Activated CD8-positive, alpha-beta T cell treated with anti-CD3 and anti-CD28 coated beads for 36 hours (primary cell): ENCODE data around the gene CFAP43. TPM values are rescaled to one million over a fixed set of nuclear protein-coding genes. Genes with fewer than 3 reads are reported as not detected.
"Not testable (repeated sequence)": the region's sequence is repeated elsewhere in the genome, so short reads cannot be mapped to it uniquely, and the experiment has no call there.

ENCODE experiments used
- ATAC-seq: fragments of 200-7000 bp; cut with Tn5 transposase; one replicate; pipeline ENCODE4 v1.10.0; 2021; ENCODE audit warnings: mild to moderate bottlenecking, moderate library complexity
- CTCF ChIA-PET: fragments of 350-600 bp; sonication (Branson Sonifier 250); formaldehyde crosslinking; loops from one replicate; lab custom pipeline; 2021; ENCODE audit warnings: antibody characterized with exemption; lab: Charles Lee
- POLR2A ChIA-PET: fragments of 350-600 bp; sonication (Branson Sonifier 250); formaldehyde crosslinking; loops from one replicate; lab custom pipeline; 2021; ENCODE audit warnings: antibody characterized with exemption; lab: Charles Lee
- DNase-seq: peaks from one replicate; pipeline ENCODE4 v3.0.0-alpha.2; 2020
- H3K27ac Mint-ChIP-seq: one replicate; pipeline ENCODE4 v1.8.0; 2021; ENCODE audit warnings: mild to moderate bottlenecking, mixed read lengths
- H3K27me3 Mint-ChIP-seq: one replicate; pipeline ENCODE4 v1.8.0; 2021; ENCODE audit warnings: mixed read lengths
- H3K36me3 Mint-ChIP-seq: one replicate; pipeline ENCODE4 v1.8.0; 2021; ENCODE audit warnings: low read depth, mixed read lengths
- H3K4me1 Mint-ChIP-seq: one replicate; pipeline ENCODE4 v1.8.0; 2021; ENCODE audit warnings: low read depth, mixed read lengths
- H3K4me3 Mint-ChIP-seq: one replicate; pipeline ENCODE4 v1.8.0; 2021; ENCODE audit warnings: mild to moderate bottlenecking, moderate library complexity, mixed read lengths
- H3K9me3 Mint-ChIP-seq: one replicate; pipeline ENCODE4 v1.8.0; 2021; ENCODE audit warnings: mixed read lengths
- intact Hi-C: fragments of 100-400 bp; cut with micrococcal nuclease; formaldehyde crosslinking; loops from one replicate; pipeline ENCODE4 v1.10.0; 2022
- total RNA-seq, 2 experiments: library from RNA; stranded (reverse); gene quantifications; one replicate each; pipeline ENCODE4 v1.2.3, GENCODE V29; 2021
- TF ChIP-seq, protein P1 (sequence below): fragments of 200-600 bp; IDR thresholded peaks from one replicate; pipeline ENCODE4 v1.8.0; 2022; ENCODE audit warnings: antibody characterized with exemption, mild to moderate bottlenecking

The CFAP43 gene
- total RNA-seq, 2 experiments from 2014 or later: 0.16 TPM; not detected in 1

DNA sequence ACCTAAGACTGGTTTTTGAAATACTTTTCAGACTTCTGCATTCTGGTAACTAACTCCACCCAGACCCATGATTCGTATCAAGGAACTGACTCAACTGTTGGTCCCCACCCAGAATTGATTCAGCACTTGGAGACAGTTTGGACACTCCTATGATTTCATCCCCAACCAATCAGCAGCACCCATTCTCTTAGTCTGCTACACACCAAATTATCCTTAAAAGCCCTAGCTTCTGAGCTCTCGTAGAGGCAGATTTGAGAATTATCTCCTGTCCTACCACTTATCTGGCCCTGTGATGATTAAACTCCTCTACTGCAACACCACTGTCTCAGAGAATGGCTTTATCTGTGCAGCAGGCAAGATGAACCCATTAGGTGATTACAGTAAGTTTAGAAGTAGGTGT lies 14.8 kb upstream of the CFAP43 start:
- ATAC-seq: peak; percentile 82
- TF ChIP-seq, protein P1, sequence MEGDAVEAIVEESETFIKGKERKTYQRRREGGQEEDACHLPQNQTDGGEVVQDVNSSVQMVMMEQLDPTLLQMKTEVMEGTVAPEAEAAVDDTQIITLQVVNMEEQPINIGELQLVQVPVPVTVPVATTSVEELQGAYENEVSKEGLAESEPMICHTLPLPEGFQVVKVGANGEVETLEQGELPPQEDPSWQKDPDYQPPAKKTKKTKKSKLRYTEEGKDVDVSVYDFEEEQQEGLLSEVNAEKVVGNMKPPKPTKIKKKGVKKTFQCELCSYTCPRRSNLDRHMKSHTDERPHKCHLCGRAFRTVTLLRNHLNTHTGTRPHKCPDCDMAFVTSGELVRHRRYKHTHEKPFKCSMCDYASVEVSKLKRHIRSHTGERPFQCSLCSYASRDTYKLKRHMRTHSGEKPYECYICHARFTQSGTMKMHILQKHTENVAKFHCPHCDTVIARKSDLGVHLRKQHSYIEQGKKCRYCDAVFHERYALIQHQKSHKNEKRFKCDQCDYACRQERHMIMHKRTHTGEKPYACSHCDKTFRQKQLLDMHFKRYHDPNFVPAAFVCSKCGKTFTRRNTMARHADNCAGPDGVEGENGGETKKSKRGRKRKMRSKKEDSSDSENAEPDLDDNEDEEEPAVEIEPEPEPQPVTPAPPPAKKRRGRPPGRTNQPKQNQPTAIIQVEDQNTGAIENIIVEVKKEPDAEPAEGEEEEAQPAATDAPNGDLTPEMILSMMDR: no peak
- peaks cover 9% of the 10 kb centered on the region for H3K27me3 Mint-ChIP-seq
- no peaks in the 10 kb centered on the region for H3K9me3 Mint-ChIP-seq
- H3K4me3 Mint-ChIP-seq: no peak overlapping the region
- H3K27ac Mint-ChIP-seq: peak overlapping the region; percentile 55
- ChIA-PET POLR2A (interaction anchor here (1.0 kb wide), 1 partner anchor 125 kb away, joined by 3 read pairs; the partner anchor contains the start of gene SFR1), CTCF (interaction anchor here (2.5 kb wide), 1 partner anchor 28 kb away, joined by 14 read pairs; no protein-coding TSS in a partner anchor)
- H3K4me1 Mint-ChIP-seq: peaks cover 14% of the 10 kb centered on the region
- H3K36me3 Mint-ChIP-seq: no peaks in the 10 kb centered on the region
- intact Hi-C loops: no loop called here
- DNase-seq: peak; percentile 22

DNA sequence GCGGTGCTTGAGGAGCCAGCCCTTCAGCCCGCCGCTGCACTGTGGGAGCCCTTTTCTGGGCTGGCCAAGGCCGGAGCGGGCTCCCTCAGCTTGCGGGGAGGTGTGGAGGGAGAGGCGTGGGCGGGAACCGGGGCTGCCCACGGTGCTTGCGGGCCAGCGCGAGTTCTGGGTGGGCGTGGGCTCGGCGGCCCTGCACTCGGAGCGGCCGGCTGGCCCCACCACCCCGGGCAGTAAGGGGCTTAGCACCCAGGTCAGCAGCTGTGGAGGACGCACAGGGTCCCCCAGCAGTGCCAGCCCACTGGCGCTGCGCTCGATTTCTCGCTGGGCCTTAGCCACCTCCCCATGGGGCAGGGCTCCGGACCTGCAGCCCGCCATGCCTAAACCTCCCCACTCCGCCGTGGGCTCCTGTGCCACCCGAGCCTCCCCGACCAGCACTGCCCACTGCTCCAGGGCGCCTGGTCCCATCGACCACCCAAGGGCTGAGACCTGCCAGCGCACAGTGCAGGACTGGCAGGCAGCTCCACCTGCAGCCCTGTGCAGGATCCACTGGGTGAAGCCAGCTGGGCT lies 13.0 kb upstream of the CFAP43 start:
- DNase-seq (no peak), ATAC-seq (no peak)
- Mint-ChIP-seq H3K27ac (no peak overlapping the region), H3K27me3 (peaks cover 12% of the 10 kb centered on the region), H3K4me3 (no peak overlapping the region), H3K4me1 (peaks cover 14% of the 10 kb centered on the region), H3K36me3 (no peaks in the 10 kb centered on the region), H3K9me3 (no peaks in the 10 kb centered on the region)
- CTCF ChIA-PET: no interaction called here
- POLR2A ChIA-PET: no interaction called here
- TF ChIP-seq, protein P1: no peak
- intact Hi-C loops: no loop called here

DNA sequence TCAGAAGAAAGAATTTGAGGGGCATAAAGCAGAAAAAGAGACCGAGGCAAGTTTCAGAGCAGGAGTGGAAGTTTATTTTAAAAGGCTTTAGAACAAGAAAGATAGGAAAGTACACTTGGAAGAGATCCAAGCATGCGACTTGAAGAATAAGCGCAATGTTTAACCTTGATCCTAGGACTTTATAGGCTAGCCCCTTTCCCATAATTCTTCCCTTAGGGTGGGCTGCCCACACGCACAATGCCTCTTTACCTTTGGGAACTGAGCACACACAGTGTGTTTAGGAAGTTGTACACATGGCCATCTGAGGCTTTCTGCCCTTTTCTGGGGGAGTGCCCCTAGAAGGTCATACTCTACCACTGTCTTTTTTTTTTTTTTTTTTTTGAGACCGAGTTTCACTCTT lies 11.3 kb upstream of the CFAP43 start:
- no peaks in the 10 kb centered on the region for H3K9me3 Mint-ChIP-seq
- ChIA-PET CTCF (no interaction called here), POLR2A (no interaction called here)
- H3K4me1 Mint-ChIP-seq: peaks cover 14% of the 10 kb centered on the region
- TF ChIP-seq, protein P1: no peak
- H3K27me3 Mint-ChIP-seq: peaks cover 11% of the 10 kb centered on the region
- H3K27ac Mint-ChIP-seq: no peak overlapping the region
- intact Hi-C loops: no loop called here
- no peak overlapping the region for H3K4me3 Mint-ChIP-seq
- no peak for DNase-seq
- H3K36me3 Mint-ChIP-seq: no peaks in the 10 kb centered on the region
- no peak for ATAC-seq

DNA sequence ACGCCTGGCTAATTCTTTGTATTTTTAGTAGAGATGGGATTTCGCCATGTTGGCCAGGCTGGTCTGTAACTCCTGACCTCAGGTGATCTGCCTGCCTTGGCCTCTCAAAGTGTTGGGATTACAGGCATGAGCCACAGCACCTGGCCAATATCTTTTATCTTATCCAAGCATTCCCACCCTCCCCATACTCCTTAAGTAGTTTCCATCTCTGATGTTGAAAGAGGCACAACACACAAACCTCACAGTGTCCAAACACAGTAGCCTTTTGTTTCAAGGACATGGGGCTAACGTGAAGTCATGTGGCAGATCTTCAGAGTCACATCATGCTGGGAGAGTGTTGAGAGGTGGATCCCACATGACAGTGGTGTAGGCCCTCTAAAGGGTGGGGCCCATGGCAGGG lies 10.8 kb upstream of the CFAP43 start:
- H3K9me3 Mint-ChIP-seq, POLR2A ChIA-PET, H3K27ac Mint-ChIP-seq, CTCF ChIA-PET, H3K4me3 Mint-ChIP-seq, DNase-seq, ATAC-seq, H3K36me3 Mint-ChIP-seq, intact Hi-C loops: not testable (repeated sequence)
- Mint-ChIP-seq H3K4me1 (peaks cover 12% of the 10 kb centered on the region), H3K27me3 (peaks cover 11% of the 10 kb centered on the region)

DNA sequence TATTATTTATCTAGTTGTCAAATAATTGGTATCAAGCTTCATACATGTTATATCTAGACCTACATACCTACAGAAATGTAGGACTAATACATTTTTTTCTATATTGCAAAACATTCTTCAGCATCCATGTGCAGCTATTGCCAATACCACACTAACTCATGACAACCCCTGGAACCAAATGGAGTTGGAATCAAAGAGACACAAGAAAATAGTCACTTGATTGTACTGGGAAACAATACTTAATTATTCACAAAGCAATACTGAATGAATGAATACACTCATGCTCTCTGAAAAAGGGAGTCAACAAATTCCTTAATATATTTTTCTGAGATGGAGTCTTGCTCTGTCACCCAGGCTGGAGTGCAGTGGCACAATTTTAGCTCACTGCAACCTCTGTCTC lies 10.4 kb upstream of the CFAP43 start:
- Mint-ChIP-seq H3K4me3 (no peak overlapping the region), H3K9me3 (no peaks in the 10 kb centered on the region), H3K27me3 (peaks cover 11% of the 10 kb centered on the region), H3K4me1 (peaks cover 11% of the 10 kb centered on the region), H3K36me3 (no peaks in the 10 kb centered on the region), H3K27ac (no peak overlapping the region)
- TF ChIP-seq, protein P1: no peak
- intact Hi-C loops: no loop called here
- no peak for DNase-seq
- CTCF ChIA-PET: interaction anchor here (0.6 kb wide), 1 partner anchor 11 kb away, joined by 3 read pairs; no protein-coding TSS in a partner anchor
- POLR2A ChIA-PET: no interaction called here
- no peak for ATAC-seq
